Left cardiac atrium (tissue), 4 donors: ENCODE results near the gene HLA-B. TPM values are rescaled to one million over a fixed set of nuclear protein-coding genes. Genes with fewer than 3 reads are reported as not detected.

Experiments
- ATAC-seq, 2 donors: fragments of 200-7000 bp; cut with Tn5 transposase; one replicate each; pipeline ENCODE4 v1.9.1; 2020; ENCODE audit warnings: mild to moderate bottlenecking in 2 of 2, moderate library complexity in 2 of 2
- DNase-seq: peaks from one replicate; pipeline ENCODE4 v3.0.0-alpha.2; 2020
- intact Hi-C, 2 donors: fragments of 100-400 bp; cut with DNase I; formaldehyde crosslinking; loops; one replicate each; pipeline versions ENCODE4 v1.14.1 to v1.15.1; 2022 to 2023
- microRNA-seq, 2 donors: library from miRNA; unstranded; fragments of <30 nt; microRNA quantifications; one replicate each; pipeline ENCODE4 v1.2.0, GENCODE V29; 2020
- total RNA-seq, 2 donors: library from RNA; stranded (reverse); fragmentation: NEBNext Ultra II Directional; extraction: Animal tissue kit (Norgen Biotek cat#: 25700); gene quantifications; one replicate each; pipeline ENCODE4 v1.2.1, GENCODE V29; 2021
- donor health status: DM: no; HTN: yes; CAD: no.
- donor health status: DM: no; HTN: yes; CAD: no; lungs with severe emphysema.
- donor health status: DM: yes; HTN: yes; CAD: no.
- donor health status: Dilated cardiomyopathy.

The HLA-B gene
- total RNA-seq, 2 donors from 2014 or later: 609 to 632 TPM

DNA sequence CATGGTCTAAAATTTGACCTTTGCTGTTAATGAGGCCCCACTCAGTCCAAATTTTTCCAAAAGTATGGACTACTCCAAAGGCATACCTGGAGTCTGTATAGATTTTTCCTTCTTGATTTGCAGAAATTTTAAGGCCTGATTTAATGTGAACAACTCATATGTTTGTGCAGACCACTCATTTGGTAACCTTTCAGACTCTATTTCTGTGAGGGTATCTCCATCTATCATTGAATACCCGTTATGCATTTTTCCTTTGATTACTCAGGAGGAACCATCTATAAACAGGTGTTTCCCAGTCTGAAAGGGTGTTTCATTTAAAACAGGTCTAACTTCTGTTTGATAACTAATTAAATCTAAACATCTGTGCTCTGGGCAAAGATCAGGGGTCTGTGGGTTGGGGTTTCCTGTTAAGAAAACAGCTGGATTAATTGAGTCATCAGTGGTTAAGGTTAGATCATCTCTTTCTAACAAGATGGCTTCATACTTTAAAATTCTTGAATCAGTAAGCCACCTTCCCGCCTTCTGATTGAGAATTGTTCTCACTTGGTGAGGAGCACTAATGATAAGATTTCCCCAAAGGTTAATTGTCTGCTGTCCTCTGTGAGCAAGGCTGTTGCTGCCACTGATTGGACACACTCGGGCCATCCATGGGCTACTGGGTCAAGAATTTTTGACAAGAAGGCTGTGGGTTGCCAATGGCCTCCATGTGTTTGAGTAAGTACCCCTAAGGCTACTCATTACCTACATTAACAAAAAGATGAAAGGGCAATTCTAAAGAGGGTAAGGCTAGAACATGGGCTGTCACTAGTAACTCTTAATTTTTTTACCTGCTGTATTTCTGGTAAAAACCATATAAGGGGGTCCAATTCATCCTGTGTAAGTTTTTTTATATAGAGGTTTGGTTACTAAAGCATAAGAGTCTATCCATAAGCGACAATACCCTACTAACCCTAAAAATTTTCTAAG, 24.1 kb downstream of the HLA-B start:
- DNase-seq (no peak), ATAC-seq (no peak)
- intact Hi-C loops: no loop called here

GRCh38 chr6:31328355-31328960, 28.5 kb downstream of the HLA-B start:
- intact Hi-C loops: no loop called here
- no peak for DNase-seq
- ATAC-seq: no peak

- ATAC-seq (no peak), DNase-seq (no peak)
- intact Hi-C loops: no loop called here
Observed at GRCh38 chr6:31321820-31322219, 35.2 kb downstream of the HLA-B start.

DNA sequence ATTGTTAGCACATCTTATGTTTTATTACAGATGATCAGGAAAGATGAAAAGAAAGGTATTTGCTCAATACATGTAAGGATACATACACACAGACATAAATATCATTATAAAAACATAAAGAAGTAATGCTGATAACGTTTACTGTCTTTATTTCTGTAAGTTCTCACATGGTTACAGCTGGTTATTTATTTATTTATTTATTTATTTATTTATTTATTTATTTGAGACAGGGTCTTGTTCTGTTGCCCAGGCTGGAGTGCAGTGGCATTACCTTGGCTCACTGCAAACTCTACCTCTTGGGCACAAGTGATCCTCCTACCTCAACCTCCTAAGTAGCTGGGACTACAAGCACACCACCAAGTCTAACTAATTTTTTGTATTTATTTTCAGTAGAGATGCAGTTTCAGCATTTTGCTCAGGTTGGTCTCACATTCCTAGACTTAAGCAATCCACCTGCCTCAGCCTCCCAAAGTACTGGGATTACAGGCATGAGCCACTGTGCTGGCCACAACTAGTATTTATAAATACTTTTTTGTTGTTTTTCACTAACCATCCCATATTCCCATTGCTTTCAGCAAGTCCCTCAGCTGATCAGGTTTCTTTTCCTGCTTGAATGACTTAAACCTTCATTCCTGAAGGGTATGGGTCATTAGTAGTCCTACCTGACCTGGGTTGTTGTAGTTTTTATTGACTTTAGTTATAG, 35.8 kb downstream of the HLA-B start:
- intact Hi-C loops: no loop called here
- no peak for ATAC-seq
- DNase-seq: no peak

GRCh38 chr6:31317036-31317435, 39.9 kb downstream of the HLA-B start:
- intact Hi-C loops: no loop called here
- DNase-seq (no peak), ATAC-seq (no peak)

DNA sequence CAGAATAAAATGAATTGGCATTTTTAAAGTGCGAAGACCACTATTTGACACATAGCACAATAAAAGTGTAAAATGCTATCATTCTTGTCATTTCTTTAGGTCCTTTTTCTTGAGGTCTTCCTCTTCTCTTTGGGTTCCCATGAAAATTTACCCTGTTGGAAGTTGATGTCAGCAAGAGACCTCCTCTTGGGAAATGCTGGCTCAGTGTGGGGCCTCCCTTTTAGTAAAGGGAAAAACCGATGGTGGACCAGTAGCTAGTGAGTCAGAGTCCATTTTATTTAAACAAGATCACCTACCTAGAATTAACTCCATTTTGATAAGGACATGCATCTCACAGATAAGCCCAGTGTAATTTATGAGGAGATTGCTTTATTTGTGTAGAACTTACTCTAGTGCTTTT, 47.3 kb downstream of the HLA-B start:
- intact Hi-C loops: no loop called here

GRCh38 chr6:31308845-31309175, 48.2 kb downstream of the HLA-B start:
- intact Hi-C loops: no loop called here
- ATAC-seq: no peak
- DNase-seq: no peak

More for the DNA sequence above, 47.3 kb downstream of the HLA-B start:
- no peak for ATAC-seq
- no peak for DNase-seq

DNA sequence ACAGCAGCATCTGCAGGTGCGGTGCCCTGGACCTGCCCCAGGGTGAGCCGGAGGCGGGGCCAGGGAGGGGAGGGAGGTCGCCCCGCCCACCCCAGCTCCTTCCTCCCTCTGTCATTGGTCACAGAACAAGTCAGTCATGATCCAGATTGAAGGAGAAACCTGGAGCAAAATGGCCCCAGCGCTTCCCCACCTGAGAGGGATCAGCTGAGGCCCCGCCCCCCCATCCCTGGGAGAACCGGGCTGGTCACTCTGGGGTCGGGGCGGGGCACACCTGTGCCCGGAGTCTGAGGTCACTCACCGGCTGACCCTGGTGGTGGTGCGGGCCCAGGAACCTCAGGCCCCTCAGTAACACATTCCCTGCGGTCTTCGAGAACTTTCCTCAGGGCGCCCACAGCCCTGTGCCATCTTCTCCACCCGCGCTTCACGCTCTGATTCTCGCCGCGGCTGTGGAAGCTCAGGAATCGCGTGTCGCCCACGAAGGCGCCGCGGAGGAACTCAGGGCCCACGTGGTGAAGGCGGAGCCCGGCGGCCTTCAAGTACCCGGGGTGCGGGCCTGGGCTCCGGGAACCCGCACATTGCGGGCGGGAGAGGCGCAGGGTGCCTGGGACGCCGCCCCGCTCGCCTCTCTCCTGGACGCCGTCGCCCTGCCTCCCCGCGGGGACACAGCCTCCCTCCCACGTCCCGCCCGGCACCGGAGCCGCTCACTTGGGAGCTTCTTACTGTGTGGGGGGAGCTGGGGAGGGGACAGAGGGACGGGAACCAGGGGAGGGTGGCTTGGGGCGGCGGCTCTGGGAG, 48.7 kb downstream of the HLA-B start:
- intact Hi-C loops: no loop called here
- DNase-seq: peak; percentile 32
- peak; percentile 63 to 83 for ATAC-seq

DNA sequence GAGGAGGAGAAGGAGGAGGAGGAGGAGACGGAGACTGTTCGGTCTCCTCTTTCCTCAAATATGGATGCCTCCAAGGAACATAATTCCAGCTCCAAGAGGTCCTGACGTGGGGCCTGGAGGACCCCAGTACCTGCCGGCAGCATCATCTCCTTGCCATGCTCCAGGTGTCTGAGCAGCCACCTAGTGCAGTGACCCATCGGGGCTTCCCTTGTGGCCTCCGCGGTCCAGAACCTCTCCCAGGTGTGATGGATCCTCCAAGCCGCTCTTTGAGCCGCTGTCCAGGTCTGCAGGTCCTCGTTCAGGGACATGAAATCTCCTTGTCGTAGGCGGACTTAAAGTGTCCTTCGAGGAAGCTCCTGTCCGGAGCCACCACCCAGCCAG, 49.3 kb downstream of the HLA-B start:
- ATAC-seq: no peak
- no peak for DNase-seq
- intact Hi-C loops: no loop called here

GRCh38 chr6:31305703-31306219, 51.2 kb downstream of the HLA-B start:
- intact Hi-C loops: no loop called here
- no peak for ATAC-seq

DNA sequence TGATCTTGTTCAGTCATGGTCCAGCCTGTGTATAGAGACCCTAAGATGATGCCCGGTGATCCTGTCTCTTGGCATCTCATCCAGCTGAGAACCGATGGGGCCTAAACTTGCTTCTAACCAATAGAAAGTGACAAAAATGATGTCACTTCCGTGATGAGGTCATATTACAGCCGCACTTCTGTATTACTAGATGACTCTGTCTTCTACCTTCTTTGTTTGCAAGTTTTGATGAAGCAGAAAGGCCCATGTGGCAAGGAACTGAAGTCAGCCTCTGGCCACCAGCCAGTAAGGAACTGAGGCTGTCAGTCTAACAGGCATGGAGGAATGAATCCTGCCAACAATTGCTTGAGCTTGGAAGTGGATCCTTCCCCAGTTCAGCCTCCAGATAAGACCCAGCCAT, 52.3 kb downstream of the HLA-B start:
- no peak for ATAC-seq
- peak; percentile 34 for DNase-seq
- intact Hi-C loops: no loop called here

More at GRCh38 chr6:31305703-31306219, 51.2 kb downstream of the HLA-B start:
- DNase-seq: no peak

Small RNA genes within 50 kb of the gene (microRNA-seq; reads per million reads assigned to microRNA genes)
- 0 reads per million in 2 donors for gene MIR6891

Other genes with a start within 250 kb of the HLA-B start
- not detected for gene C6orf15, start 244.6 kb downstream of the HLA-B start, total RNA-seq
- 1 to 10 TPM; 1.1 to 1.9 TPM for gene PSORS1C1, start 242.4 kb downstream of the HLA-B start, total RNA-seq
- under 1 TPM in 1 of 2 donors, not detected in 1; 0.10 TPM for gene CDSN, start 236.7 kb downstream of the HLA-B start, total RNA-seq
- gene PSORS1C2, start 218.1 kb downstream of the HLA-B start, total RNA-seq: not detected
- 10 to 100 TPM; 10.4 to 11.0 TPM for gene CCHCR1, start 199.4 kb downstream of the HLA-B start, total RNA-seq
- 1 to 10 TPM; 2.2 to 8.3 TPM for gene TCF19, start 198.6 kb downstream of the HLA-B start, total RNA-seq
- gene POU5F1, start 186.5 kb downstream of the HLA-B start, total RNA-seq: under 1 TPM; 0.71 to 0.86 TPM
- 100 to 1,000 TPM; 235 to 362 TPM for gene HLA-C, start 85.1 kb downstream of the HLA-B start, total RNA-seq
- 10 to 100 TPM; 10.0 to 11.3 TPM for gene MICA, start 46.4 kb upstream of the HLA-B start, total RNA-seq
- gene MICB, start 141.0 kb upstream of the HLA-B start, total RNA-seq: 1 to 10 TPM; 2.1 to 2.2 TPM
- gene MCCD1, start 171.8 kb upstream of the HLA-B start, total RNA-seq: not detected
- 100 to 1,000 TPM; 188 to 224 TPM for gene DDX39B, start 184.8 kb upstream of the HLA-B start, total RNA-seq
- 1 to 10 TPM; 1.9 to 2.7 TPM for gene ATP6V1G2, start 189.4 kb upstream of the HLA-B start, total RNA-seq
- 10 to 100 TPM; 12.9 to 14.8 TPM for gene NFKBIL1, start 190.4 kb upstream of the HLA-B start, total RNA-seq
- gene LTA, start 215.1 kb upstream of the HLA-B start, total RNA-seq: not detected
- gene TNF, start 218.4 kb upstream of the HLA-B start, total RNA-seq: under 1 TPM; 0.53 to 0.92 TPM
- gene LTB, start 225.2 kb upstream of the HLA-B start, total RNA-seq: 1 to 10 TPM in 1 of 2 donors, under 1 TPM in 1; 0.84 to 1.4 TPM
- gene LST1, start 229.1 kb upstream of the HLA-B start, total RNA-seq: 10 to 100 TPM in 1 of 2 donors, 1 to 10 TPM in 1; 9.4 to 16.0 TPM
- gene NCR3, start 235.8 kb upstream of the HLA-B start, total RNA-seq: under 1 TPM in 1 of 2 donors, not detected in 1; 0.47 TPM